HTR-8/SVneo (cell line): ENCODE data around the gene STK17B.

Experiments
- DNase-seq: peaks from one replicate; pipeline ENCODE4 v3.0.0; 2011; ENCODE audit warnings: low spot score, mixed read lengths; ENCODE audit not compliant: insufficient read length
- FAIRE-seq: peaks from 2 replicates; lab custom pipeline; 2011; peaks lifted over from hg19 to GRCh38; lab: Jason Lieb, UNC

Gene STK17B

GRCh38 chr2:196186266-196186980 is 15.0 kb upstream of the STK17B start:
- FAIRE-seq: no peak
- no peak for DNase-seq

GRCh38 chr2:196184921-196185320 is 13.5 kb upstream of the STK17B start:
- FAIRE-seq: no peak

GRCh38 chr2:196183528-196184231 is 12.3 kb upstream of the STK17B start:
- no peak for FAIRE-seq
- DNase-seq: no peak

More at GRCh38 chr2:196184921-196185320, 13.5 kb upstream of the STK17B start:
- DNase-seq: no peak

GRCh38 chr2:196183172-196183473 is 11.7 kb upstream of the STK17B start:
- DNase-seq (no peak), FAIRE-seq (no peak)

- no peak for DNase-seq
- no peak for FAIRE-seq
Observed at GRCh38 chr2:196182439-196183171, 11.2 kb upstream of the STK17B start.

- DNase-seq (no peak), FAIRE-seq (no peak)
Observed at GRCh38 chr2:196181484-196181883, 10.1 kb upstream of the STK17B start.

GRCh38 chr2:196177124-196177523 is 5.7 kb upstream of the STK17B start:
- DNase-seq (no peak), FAIRE-seq (no peak)

GRCh38 chr2:196176142-196176738 is 4.9 kb upstream of the STK17B start:
- no peak for FAIRE-seq
- no peak for DNase-seq

- DNase-seq: no peak
- FAIRE-seq: no peak
Observed at GRCh38 chr2:196174404-196174803, 3.0 kb upstream of the STK17B start.

GRCh38 chr2:196173505-196173904 is 2.1 kb upstream of the STK17B start:
- DNase-seq: no peak
- no peak for FAIRE-seq

- FAIRE-seq (no peak), DNase-seq (no peak)
Observed at GRCh38 chr2:196172951-196173350, 1.6 kb upstream of the STK17B start.

- DNase-seq (no peak), FAIRE-seq (no peak)
Observed at GRCh38 chr2:196171946-196172345, 568 bp upstream of the STK17B start.

GRCh38 chr2:196170606-196171247 is 651 bp downstream of the STK17B start:
- FAIRE-seq: no peak
- no peak for DNase-seq

- DNase-seq (no peak), FAIRE-seq (no peak)
Observed at GRCh38 chr2:196170213-196170605, 1.2 kb downstream of the STK17B start.

GRCh38 chr2:196169516-196169915 is 1.9 kb downstream of the STK17B start:
- DNase-seq: no peak
- no peak for FAIRE-seq

- FAIRE-seq (no peak), DNase-seq (no peak)
Observed at GRCh38 chr2:196168181-196168580, 3.2 kb downstream of the STK17B start.

- no peak for DNase-seq
- FAIRE-seq: no peak
Observed at GRCh38 chr2:196167666-196168065, 3.7 kb downstream of the STK17B start.

GRCh38 chr2:196166876-196167275 is 4.5 kb downstream of the STK17B start:
- FAIRE-seq (no peak), DNase-seq (no peak)

- DNase-seq (no peak), FAIRE-seq (no peak)
Observed at GRCh38 chr2:196165016-196165415, 6.4 kb downstream of the STK17B start.

- FAIRE-seq: no peak
Observed at GRCh38 chr2:196163285-196163684, 8.1 kb downstream of the STK17B start.

More at GRCh38 chr2:196163285-196163684, 8.1 kb downstream of the STK17B start:
- DNase-seq: no peak
